Osteocyte (in vitro differentiated cells): Measurements from ENCODE around the gene NR2F1-AS1. TPM values are rescaled to one million over a fixed set of nuclear protein-coding genes. Genes with fewer than 3 reads are reported as not detected.
A peak's percentile ranks its signal among the peaks of the same experiment; 100 is the strongest.

ENCODE experiments used
- DNase-seq: peaks from one replicate; pipeline ENCODE4 v3.0.0; 2021; ENCODE audit warnings: mixed read lengths; ENCODE audit not compliant: unreplicated experiment; ENCODE audit errors: extremely low spot score
- H3K27ac Mint-ChIP-seq: one replicate; pipeline ENCODE4 v1.8.0; 2021; ENCODE audit warnings: mild to moderate bottlenecking, mixed read lengths; ENCODE audit not compliant: unreplicated experiment
- H3K27me3 Mint-ChIP-seq: one replicate; pipeline ENCODE4 v1.8.0; 2021; ENCODE audit warnings: mixed read lengths; ENCODE audit not compliant: unreplicated experiment
- H3K36me3 Mint-ChIP-seq: one replicate; pipeline ENCODE4 v1.8.0; 2021; ENCODE audit warnings: mixed read lengths; ENCODE audit not compliant: unreplicated experiment
- H3K4me1 Mint-ChIP-seq: one replicate; pipeline ENCODE4 v1.8.0; 2021; ENCODE audit warnings: mixed read lengths; ENCODE audit not compliant: unreplicated experiment
- H3K4me3 Mint-ChIP-seq: one replicate; pipeline ENCODE4 v1.8.0; 2021; ENCODE audit warnings: mild to moderate bottlenecking, moderate library complexity, mixed read lengths; ENCODE audit not compliant: unreplicated experiment
- H3K9me3 Mint-ChIP-seq: one replicate; pipeline ENCODE4 v1.8.0; 2021; ENCODE audit warnings: mixed read lengths; ENCODE audit not compliant: unreplicated experiment
- CTCF ChIP-seq: fragments of 200-600 bp; sonication (generic); IDR thresholded peaks from 2 replicates; pipeline ENCODE4 v1.5.0; 2021; ENCODE audit warnings: antibody characterized with exemption, mild to moderate bottlenecking, moderate library complexity
- total RNA-seq: library from RNA; stranded (reverse); gene quantifications from 2 replicates; pipeline ENCODE4 v1.2.1, GENCODE V29; 2021

NR2F1-AS1 gene
- total RNA-seq, 1 donor from 2014 or later = 40.9 TPM

- peaks cover 64% of the 10 kb centered on the region for H3K4me1 Mint-ChIP-seq
- H3K4me3 Mint-ChIP-seq = peak overlapping the region; percentile 76
- H3K27ac Mint-ChIP-seq = peak overlapping the region; percentile 98
- no peaks in the 10 kb centered on the region for H3K9me3 Mint-ChIP-seq
- peaks cover 3% of the 10 kb centered on the region for H3K36me3 Mint-ChIP-seq
- TF ChIP-seq CTCF = peak; percentile 74
- DNase-seq = no peak
- peaks cover 30% of the 10 kb centered on the region for H3K27me3 Mint-ChIP-seq
Measured at GRCh38 chr5:93607367-93608258, 26.6 kb upstream of the NR2F1-AS1 start.

- Mint-ChIP-seq H3K27me3 (peaks cover 25% of the 10 kb centered on the region), H3K9me3 (no peaks in the 10 kb centered on the region), H3K36me3 (peaks cover 3% of the 10 kb centered on the region), H3K27ac (peak overlapping the region; percentile 98), H3K4me3 (no peak overlapping the region), H3K4me1 (peaks cover 55% of the 10 kb centered on the region)
- DNase-seq = no peak
- TF ChIP-seq CTCF = no peak
Measured at GRCh38 chr5:93606382-93606752, 25.3 kb upstream of the NR2F1-AS1 start.

- Mint-ChIP-seq H3K4me1 (peaks cover 55% of the 10 kb centered on the region), H3K4me3 (no peak overlapping the region), H3K36me3 (peaks cover 3% of the 10 kb centered on the region), H3K9me3 (no peaks in the 10 kb centered on the region), H3K27ac (no peak overlapping the region), H3K27me3 (peaks cover 13% of the 10 kb centered on the region)
- DNase-seq = no peak
- no peak for TF ChIP-seq CTCF
Measured at GRCh38 chr5:93604644-93605515, 23.9 kb upstream of the NR2F1-AS1 start.

GRCh38 chr5:93603793-93604643 is 23.0 kb upstream of the NR2F1-AS1 start:
- Mint-ChIP-seq H3K27ac (no peak overlapping the region), H3K9me3 (no peaks in the 10 kb centered on the region), H3K4me1 (peaks cover 55% of the 10 kb centered on the region), H3K36me3 (no peaks in the 10 kb centered on the region), H3K27me3 (peaks cover 5% of the 10 kb centered on the region), H3K4me3 (no peak overlapping the region)
- peak; percentile 19 for TF ChIP-seq CTCF
- no peak for DNase-seq
